ENCODE data around the gene HES6.
"Not testable (repeated sequence)": the region's sequence is repeated elsewhere in the genome, so short reads cannot be mapped to it uniquely, and the experiment has no call there.

HES6 gene

GRCh38 chr2:238272156-238272555 is 32.3 kb upstream of the HES6 start:
- no peak for DNase-seq

GRCh38 chr2:238271686-238272085 is 31.8 kb upstream of the HES6 start:
- not testable (repeated sequence) for DNase-seq

DNA sequence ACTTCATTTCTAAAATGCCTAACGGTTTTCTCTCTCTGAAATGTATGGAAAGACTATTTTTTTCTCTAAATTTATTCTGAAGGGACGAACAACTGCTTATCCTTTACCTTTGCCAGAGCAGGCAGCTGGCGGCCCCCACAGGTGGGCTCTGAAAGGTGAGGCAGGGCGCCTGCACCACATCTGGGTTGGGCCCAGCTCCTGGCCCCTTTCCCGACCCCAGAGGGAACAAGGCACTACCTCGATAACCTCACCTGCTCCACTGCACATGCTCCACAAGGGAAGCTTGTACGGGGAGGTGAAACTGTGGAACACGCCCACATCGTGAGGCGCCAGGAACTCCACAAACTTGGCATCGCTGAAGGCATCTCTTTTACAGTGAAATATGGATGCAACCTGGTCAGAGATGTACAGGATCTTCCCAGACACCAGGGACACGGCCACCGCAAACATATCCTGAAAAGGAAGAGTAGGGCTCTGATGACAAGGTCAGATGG is 31.3 kb upstream of the HES6 start:
- no peak for DNase-seq

- DNase-seq: no peak
These were observed 30.8 kb upstream of the HES6 start for GRCh38 chr2:238270606-238271005.

GRCh38 chr2:238269741-238270140 is 29.9 kb upstream of the HES6 start:
- DNase-seq: no peak

DNA sequence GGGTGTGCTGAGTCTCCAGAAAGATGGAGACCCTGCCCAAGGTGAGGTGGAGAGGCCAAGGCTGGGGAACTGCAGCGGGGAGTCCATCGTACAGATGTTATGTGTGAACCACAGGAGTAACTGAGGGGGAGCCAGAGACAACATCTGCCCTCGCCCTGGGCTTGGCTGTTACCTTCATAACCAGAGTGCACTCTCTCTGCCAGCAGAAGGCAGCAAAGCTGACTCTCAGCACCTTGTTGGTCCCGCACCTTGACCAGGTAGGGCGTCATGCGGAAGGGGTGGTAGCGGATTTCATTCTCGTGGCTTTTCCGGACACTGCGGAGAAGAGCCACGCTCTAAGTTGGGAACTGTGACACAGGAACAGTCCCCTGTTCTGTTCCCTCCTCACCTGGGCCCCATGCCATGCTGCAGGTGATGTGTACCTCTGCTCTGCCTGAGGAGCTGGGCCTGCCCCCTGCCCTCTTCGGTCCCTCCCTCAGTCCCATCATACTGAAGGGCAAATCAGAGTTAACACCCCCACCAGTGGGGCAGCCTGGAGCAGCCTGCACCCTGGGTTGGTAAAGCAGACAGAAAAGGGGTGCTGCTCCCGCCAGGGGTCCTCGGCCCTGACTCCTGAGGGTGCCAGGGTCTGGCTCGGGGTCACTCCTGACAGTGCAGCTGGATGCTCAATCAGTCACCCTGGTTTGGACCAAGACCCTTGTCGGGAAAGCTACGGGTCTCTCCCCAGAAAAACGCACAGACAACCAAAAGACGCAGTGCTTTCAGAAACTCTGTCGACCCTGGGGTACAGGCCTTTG is 28.2 kb upstream of the HES6 start:
- no peak for DNase-seq

GRCh38 chr2:238267341-238267710 is 27.5 kb upstream of the HES6 start:
- DNase-seq: no peak

DNA sequence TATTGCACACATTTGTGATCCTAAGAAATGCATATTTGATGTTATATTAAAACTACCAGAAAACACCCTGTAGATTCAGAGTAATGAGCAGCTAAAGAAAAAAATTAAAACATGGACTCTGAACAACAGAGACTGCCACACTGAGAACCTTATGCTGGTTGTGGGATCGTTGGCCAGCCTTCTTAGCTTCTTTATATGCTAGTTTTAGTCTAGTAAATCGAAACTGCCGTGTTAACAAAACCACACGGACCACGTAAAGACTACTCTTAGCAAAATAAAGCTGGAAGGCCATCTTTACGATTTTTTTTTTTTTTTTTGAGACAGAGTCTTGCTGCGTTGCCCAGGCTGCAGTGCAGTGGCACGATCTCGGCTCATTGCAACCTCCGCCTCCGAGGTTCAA is 25.8 kb upstream of the HES6 start:
- DNase-seq: no peak

- DNase-seq: no peak
These were observed 24.2 kb upstream of the HES6 start for GRCh38 chr2:238264072-238264460.

DNA sequence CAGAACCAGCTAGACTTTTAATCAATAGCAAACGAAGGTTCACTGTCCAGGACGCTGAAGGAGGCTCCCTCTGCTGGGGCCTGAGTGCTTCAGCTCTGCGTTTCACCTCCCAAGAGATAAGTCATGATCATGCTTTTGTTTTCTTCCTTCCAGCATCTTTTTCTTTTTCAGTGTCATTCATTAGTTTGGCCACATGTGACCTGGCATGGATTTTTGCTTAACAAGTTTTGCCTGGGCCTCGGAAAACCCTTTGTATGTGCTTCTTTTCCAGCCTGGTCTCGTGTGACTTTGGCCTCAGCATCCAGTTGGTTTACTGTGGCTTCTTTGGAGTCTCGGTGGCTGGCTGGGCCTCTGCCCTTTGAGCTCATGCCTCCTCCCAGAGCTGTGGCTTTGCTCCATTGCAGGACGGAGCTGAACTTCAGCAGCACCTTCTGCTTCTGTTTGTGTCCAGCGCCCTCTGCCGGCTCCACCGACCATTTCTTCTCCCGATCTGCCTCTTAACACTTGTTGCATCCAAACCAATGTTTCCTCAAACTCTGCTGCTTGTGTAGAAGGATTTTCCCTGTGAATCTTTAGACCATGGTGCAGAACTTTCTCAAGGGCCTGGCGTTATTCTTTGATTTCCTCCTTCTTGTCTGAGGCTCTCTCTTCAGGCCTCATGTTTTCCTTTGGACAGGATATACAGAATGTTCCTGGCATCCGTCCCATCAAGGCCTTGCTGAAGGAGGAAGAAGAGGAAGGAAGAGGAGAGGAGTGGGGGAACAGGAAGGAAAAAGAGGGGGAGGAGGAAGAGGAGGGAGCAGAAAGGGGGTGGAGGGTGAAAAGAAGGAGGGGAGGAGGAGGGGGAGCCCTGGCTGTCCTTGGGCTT is 23.6 kb upstream of the HES6 start:
- peak; percentile 76 to 80 for DNase-seq

DNA sequence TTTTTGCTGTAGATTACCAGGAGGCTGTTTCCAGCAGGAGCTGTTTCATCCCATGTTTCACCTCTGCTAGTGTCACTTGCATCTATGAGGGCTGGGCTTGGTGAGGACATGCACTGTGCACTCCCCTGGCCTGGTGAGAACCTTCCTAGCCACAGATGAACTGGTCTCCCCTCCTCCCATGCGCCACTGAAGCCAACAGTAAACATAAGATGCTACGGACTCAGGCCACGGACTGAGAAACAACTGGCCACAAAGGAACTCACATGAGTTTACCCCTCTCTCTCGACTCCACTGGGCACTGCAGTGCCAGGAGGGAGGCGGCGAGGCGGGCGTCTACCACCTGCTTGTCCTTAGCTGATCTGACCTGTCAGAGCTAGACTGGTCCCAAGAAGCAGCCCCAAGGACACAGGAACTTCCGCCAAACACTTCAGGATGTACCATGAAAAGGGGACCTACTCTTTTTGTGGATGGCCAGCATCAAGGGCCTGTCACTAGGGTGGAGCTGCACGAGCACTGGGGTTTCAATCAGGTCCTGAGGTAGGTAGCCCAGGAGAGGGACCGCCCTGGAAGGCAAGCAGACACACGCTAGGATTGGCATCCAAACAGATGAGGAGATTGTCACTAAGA is 22.8 kb upstream of the HES6 start:
- DNase-seq: no peak

DNA sequence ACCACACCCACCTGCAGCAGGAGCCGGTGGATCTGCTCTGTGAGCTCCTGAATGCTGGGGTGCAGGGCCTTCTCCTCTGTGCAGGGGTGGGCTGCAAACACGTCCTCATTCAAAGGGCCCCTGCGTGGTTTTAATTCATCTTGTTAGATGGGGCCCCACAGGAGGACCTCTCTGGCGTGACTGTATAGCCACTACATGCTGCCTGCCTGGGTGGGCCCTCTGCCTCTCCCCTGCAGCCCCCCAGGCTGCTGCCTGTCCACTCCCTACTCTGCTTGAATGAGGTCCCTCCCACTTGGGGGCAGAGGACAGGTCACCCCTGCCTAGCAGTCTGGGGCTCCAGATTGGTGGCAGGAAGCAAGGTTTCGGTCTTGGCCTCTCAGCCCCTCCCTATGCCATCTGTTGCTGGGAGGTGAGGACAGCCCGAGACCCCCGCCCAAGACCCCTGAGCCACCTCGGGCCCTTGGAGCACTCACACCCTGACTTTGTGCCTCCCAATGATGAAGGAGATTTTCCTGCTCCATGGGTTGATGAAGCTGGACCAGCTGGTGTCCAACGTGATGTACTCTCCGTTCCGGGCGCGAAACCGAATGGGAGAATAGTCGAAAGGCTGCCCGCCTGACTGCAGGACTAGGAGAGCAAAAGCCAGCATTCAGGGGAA is 22.0 kb upstream of the HES6 start:
- DNase-seq: no peak

GRCh38 chr2:238260883-238261282 is 21.0 kb upstream of the HES6 start:
- no peak for DNase-seq

DNA sequence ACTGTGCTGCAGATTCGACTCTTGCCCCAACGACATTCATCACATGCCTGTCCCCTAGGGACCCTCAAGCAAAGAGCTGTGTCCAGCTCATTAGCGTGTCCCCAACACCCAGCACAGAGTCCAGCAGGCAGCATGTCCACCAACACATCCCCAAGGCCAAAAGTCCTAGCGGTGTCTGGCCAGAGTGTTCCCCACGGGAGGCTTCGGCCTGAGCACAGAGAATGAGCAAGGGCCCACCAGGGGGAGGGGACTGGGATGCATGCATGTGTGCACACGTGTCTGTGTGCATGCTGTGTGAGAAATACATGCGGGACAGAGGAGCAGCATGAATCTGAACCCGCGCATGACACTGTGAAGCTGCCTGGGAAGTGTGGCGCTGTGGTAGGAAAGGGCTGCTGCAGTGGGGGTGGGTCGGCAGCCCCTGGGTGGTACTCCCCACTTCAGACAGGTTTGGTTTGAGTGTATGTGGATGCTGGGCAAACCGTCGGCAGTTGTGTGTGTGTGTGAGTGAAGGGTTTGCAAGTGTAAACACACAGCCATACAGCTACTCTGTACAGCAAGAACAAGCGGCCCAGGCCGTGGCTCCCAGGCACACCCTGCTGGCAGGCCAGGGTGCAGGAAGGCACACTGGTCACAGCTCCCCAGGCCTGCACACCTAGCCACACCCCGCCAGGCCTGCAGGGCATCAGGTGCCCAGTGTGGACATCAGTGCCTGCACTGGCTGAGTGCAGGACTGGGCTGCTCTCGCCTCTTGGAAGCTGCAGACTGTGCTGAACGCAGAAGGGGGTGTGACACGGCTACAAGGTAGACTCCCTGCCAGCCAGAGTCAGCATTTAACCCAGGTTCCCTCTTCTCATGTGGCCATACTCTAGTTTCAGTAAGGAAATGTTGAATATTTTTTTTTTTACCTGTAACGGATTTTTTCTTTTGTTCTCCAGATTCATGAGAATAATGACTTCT is 19.5 kb upstream of the HES6 start:
- DNase-seq: no peak

GRCh38 chr2:238257786-238258700 is 18.2 kb upstream of the HES6 start:
- no peak for DNase-seq

DNA sequence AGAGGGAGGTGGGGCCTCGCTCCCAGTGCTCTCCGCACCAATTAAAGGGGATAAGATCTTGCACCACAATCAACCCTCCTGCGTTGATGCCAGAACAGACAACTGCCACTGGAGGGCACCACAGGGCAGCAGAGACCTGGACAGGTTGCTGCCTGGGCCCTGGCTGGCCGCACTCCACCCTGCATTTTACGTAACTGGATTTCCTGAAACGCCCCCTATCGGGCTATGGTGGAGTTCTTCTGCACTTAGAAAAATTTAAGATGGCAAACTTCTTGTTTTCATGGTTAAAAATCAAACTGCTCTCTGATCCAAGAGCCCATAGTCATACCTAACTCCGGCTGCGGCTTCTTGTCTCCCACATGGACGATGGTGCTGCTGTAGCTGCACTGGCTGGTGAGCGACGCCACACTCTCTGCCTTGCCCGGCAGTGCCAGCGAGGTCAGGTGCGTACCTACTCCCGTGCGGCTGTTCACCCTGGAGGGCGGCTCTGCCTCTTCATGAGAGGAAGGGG is 16.8 kb upstream of the HES6 start:
- peak; percentile 79 for DNase-seq

GRCh38 chr2:238256111-238256510 is 16.3 kb upstream of the HES6 start:
- no peak for DNase-seq

DNA sequence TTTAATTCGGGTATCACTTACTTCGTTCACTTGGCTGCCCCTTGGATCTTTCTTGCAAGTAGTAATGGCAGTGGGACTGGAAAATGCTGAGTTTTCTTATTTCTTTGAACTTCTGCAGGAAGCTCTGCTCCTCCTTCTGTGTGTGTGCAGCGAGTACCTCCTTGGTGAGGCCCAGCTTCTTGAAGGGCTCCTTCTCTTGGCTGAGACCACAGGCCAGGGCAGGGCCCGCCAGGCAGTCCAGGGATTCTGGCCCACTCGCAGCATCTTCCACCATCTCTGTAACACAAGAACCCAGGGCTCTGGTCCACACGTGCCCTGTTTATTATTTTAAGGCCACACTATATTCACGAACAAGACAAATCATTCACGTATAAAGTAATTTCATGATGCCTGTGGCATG is 15.8 kb upstream of the HES6 start:
- no peak for DNase-seq

GRCh38 chr2:238255151-238255551 is 15.3 kb upstream of the HES6 start:
- no peak for DNase-seq

- DNase-seq: no peak
These were observed 14.4 kb upstream of the HES6 start for GRCh38 chr2:238254095-238254723.
